WI38 (cell line): Measurements from ENCODE around the gene PNKP.
A peak's percentile ranks its signal among the peaks of the same experiment; 100 is the strongest.

ENCODE experiments used
- H3K4me3 ChIP-seq: 2 replicates; pipeline ENCODE4 v1.5.1; 2011; ENCODE audit warnings: low read depth, mild to moderate bottlenecking, control low read depth, low read length
- CTCF ChIP-seq: IDR thresholded peaks from 2 replicates; pipeline ENCODE4 v1.5.1; 2012; ENCODE audit warnings: low read depth, mild to moderate bottlenecking, control low read depth, low read length

The PNKP gene

GRCh38 chr19:49882643-49883042 is 15.3 kb upstream of the PNKP start:
- no peak for TF ChIP-seq CTCF

GRCh38 chr19:49881672-49882394 is 14.5 kb upstream of the PNKP start:
- H3K4me3 ChIP-seq, result no peak overlapping the region
- TF ChIP-seq CTCF, result no peak

More at GRCh38 chr19:49882643-49883042, 15.3 kb upstream of the PNKP start:
- no peak overlapping the region for H3K4me3 ChIP-seq

GRCh38 chr19:49881186-49881585 is 13.8 kb upstream of the PNKP start:
- TF ChIP-seq CTCF, result no peak
- H3K4me3 ChIP-seq, result no peak overlapping the region

GRCh38 chr19:49880162-49880869 is 12.9 kb upstream of the PNKP start:
- TF ChIP-seq CTCF, result no peak
- H3K4me3 ChIP-seq, result no peak overlapping the region

GRCh38 chr19:49879243-49879963 is 12.0 kb upstream of the PNKP start:
- H3K4me3 ChIP-seq, result no peak overlapping the region
- no peak for TF ChIP-seq CTCF

- peak overlapping the region; percentile 89 for H3K4me3 ChIP-seq
Measured at GRCh38 chr19:49878744-49879070, 11.3 kb upstream of the PNKP start.

More at GRCh38 chr19:49878744-49879070, 11.3 kb upstream of the PNKP start:
- TF ChIP-seq CTCF, result no peak
